Motor neuron (in vitro differentiated cells): ENCODE data around the gene SEC61B. TPM values are rescaled to one million over a fixed set of nuclear protein-coding genes. Genes with fewer than 3 reads are reported as not detected.
A peak's percentile ranks its signal among the peaks of the same experiment; 100 is the strongest.

ENCODE experiments used
- ATAC-seq, 8 experiments: fragments of 200-7000 bp; cut with Tn5 transposase; replicated peaks in 6 of 8; 2 replicates each; pipeline ENCODE4 v1.8.0; 2021; ENCODE audit warnings: mild to moderate bottlenecking in 8 of 8, moderate library complexity in 8 of 8
- H3K27ac ChIP-seq, 2 donors: fragments of 250-450 bp; sonication (Bioruptor Pico); 2 replicates each; pipeline ENCODE4 v1.9.0; 2021; ENCODE audit warnings: antibody characterized with exemption in 2 of 2, mild to moderate bottlenecking in 2 of 2, moderate library complexity in 1 of 2
- H3K4me1 ChIP-seq, 2 donors: fragments of 250-450 bp; sonication (Bioruptor Pico); replicated peaks in 1 of 2; 2 replicates each; pipeline ENCODE4 v1.6.1; 2021; ENCODE audit warnings: antibody characterized with exemption in 2 of 2, mild to moderate bottlenecking in 2 of 2, moderate library complexity in 1 of 2
- H3K4me3 ChIP-seq, 5 donors: fragments of 250-450 bp; sonication (Bioruptor Pico); 2 replicates each; pipeline ENCODE4 v1.9.0; 2021; ENCODE audit warnings: antibody characterized with exemption in 5 of 5, mild to moderate bottlenecking in 5 of 5, moderate library complexity in 4 of 5
- WGBS, 10 experiments: fragments of 450-650 bp; shearing (Covaris generic); methylation state at CpG; one replicate each; pipeline ENCODE4 v1.0.0; 2022; 5-methylcytosine and 5-hydroxymethylcytosine counted together
- in situ Hi-C, 9 experiments: fragments of 400-800 bp; cut with MboI; loops; one replicate each; pipeline ENCODE4 v1.15.0; 2021; ENCODE audit warnings: low sequenced_read_pairs in 9 of 9, low pct_unique_long_range_greater_than_20kb in 2 of 9; ENCODE audit not compliant: unreplicated experiment in 9 of 9
- total RNA-seq, 8 experiments: library from RNA; unstranded; fragments of 300-600 nt; gene quantifications; 2 replicates each; pipeline versions ENCODE4 v1.2.3 to v1.2.4, GENCODE V29; 2022

The SEC61B gene
- total RNA-seq, 8 experiments from 2014 or later = 194 to 412 (median 285) TPM

DNA sequence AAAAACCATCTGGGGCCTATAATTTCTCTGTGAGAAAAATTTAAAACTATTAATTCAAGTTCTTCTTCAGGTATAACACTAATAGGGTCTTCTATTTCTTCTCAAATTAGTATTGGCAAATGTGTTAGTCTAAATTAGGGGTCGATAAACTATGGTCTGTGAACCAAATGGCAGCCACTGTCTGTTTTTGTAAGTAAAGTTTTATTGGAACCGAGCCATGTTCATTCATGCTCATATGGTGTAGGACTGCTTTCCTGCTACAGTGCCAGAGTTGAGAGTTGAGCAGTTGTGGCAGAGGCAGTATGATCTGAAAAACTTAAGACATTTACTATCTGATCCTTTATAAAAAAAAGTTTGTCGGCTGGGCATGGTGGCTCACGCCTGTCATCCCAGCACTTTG is 29.1 kb downstream of the SEC61B start:
- 38 to 94% (median 81%) methylated on average over 1 to 4 of the region's 4 CpGs; no CpG with 5 or more reads in 1 of the 10 experiments for WGBS, 10 experiments
- no peak for ATAC-seq
- no peak overlapping the region for H3K27ac ChIP-seq
- in situ Hi-C loops = loop anchor here in 1 of 9 experiments (25.0 kb wide), 1 partner anchor 561 kb away; the partner anchor contains the start of gene NR4A3
- H3K4me3 ChIP-seq = no peak overlapping the region
- H3K4me1 ChIP-seq = no peaks in the 10 kb centered on the region

DNA sequence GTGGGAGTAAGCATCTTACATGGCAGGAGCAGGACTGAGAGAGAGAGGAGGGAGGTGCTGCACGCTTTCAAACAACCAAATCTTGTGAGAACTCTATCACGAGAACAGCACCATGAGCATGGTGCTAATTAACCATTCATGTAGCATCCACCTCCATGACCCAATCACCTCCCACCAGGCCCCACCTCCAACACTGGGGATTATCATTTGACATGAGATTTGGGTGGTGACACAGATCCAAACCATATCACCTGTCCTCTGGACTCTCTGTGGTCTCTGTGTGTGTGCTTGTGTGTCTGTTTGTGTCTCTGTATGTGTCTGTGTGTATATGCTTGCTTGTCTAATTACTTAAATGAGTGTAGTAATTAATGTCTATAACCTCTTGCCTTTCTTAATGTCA is 31.1 kb downstream of the SEC61B start:
- WGBS, 10 experiments = 81 to 100% (median 86%) methylated on average over 1 to 2 of the region's 2 CpGs; no CpG with 5 or more reads in 7 of the 10 experiments
- no peak for ATAC-seq
- Histone ChIP-seq H3K4me1 (no peaks in the 10 kb centered on the region), H3K4me3 (no peak overlapping the region), H3K27ac (no peak overlapping the region)
- in situ Hi-C loops = loop anchor here in 1 of 9 experiments (25.0 kb wide), 1 partner anchor 559 kb away; the partner anchor contains the start of gene NR4A3

DNA sequence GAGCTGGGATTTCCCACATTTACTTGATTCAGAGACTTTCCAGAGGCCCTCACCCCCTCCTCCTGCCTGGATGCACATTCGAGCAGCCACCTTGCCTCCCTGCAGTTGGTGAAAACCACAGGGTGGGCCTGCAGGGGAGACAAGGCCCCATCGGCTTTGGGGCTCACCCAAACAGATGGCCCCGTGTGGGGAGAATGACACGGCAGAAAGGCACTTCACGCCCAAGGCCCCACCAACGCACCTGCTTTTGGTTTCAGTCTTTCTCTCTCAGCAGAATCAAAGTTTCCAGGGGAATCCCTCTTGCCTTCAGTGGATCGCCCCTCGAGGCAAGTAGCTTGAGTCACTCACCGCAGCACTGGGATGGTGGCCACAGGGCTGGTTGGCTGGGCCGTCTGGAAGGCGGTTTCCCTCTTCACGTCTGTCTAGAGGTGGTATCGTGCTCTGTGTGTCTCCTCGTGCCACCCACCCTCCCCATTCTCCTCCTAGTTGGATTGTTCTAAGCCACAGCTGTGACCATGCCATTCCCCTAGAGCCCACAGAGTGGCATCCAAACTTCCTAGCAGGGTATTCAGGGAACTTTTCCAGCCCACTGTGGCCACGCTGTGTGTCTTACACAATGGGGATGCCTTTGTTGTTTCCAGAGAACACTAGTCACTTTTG is 31.8 kb downstream of the SEC61B start:
- H3K4me3 ChIP-seq = no peak overlapping the region
- in situ Hi-C loops = loop anchor here in 1 of 9 experiments (25.0 kb wide), 1 partner anchor 558 kb away; the partner anchor contains the start of gene NR4A3
- H3K4me1 ChIP-seq = no peaks in the 10 kb centered on the region
- 55 to 84% (median 78%) methylated on average over 1 to 8 of the region's 15 CpGs; no CpG with 5 or more reads in 4 of the 10 experiments for WGBS, 10 experiments
- H3K27ac ChIP-seq = no peak overlapping the region
- ATAC-seq = peak in 1 of 8 experiments; percentile 70

DNA sequence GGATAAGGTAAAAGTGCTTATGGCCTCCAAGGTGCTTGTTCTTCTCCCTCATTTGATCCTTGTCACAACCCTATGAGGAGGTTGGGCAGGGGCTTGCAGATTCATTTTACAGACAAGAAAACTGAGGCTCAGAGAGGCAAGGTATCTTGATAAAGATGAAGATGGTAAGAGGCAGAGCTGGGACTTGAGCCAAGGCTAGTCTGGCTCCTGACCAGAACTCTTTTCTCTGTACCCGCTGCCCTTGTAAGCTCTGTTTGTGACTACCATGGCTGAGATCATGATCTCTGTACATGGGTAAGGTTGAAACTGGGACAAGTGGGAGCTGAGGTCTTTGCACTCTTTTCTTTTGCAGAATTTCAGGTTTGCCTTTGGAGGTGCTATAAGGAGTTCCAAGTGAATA is 33.6 kb downstream of the SEC61B start:
- 43 to 100% (median 100%) methylated on average over 1 of the region's 1 CpG; no CpG with 5 or more reads in 7 of the 10 experiments for WGBS, 10 experiments
- in situ Hi-C loops = loop anchor here in 1 of 9 experiments (25.0 kb wide), 1 partner anchor 557 kb away; the partner anchor contains the start of gene NR4A3
- no peak overlapping the region for H3K4me3 ChIP-seq
- ATAC-seq = no peak
- no peak overlapping the region for H3K27ac ChIP-seq
- peaks cover 0 to 3% of the 10 kb centered on the region in 2 donors for H3K4me1 ChIP-seq

DNA sequence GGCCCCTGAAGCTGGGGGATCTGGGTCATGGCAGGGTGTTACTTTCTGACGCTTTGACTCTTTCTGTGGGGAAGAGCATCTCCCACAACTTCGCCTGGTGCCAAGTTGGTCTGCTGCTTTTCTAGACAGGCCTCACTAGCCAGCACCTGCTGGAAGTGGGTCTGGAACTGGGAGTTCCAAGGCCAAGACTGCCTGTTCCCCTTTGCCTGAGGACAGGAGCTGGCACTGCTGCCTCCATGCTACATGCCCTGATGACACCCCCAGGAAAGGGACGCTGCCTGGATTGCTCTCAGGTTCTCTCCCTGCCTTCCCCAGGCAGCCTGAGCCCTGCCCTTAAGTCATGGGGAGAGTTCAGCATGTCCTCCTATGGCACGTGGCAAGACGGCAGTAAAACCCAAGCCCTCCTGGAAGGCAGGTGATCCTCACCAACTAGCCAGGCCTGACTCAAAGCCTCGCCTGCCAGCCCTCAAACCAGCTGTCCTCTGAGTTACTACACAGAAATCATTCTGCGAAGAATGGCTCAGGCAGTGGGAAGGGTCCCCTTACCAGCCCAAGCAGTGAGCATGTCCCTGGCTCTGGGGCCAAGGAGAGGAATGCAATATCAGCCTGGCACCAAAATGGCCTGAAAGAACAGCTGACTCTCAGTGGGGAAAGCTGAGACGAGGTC is 35.8 kb downstream of the SEC61B start:
- in situ Hi-C loops = loop anchor here in 1 of 9 experiments (25.0 kb wide), 1 partner anchor 554 kb away; the partner anchor contains the start of gene NR4A3
- H3K4me3 ChIP-seq = no peak overlapping the region
- peaks cover 0 to 3% of the 10 kb centered on the region in 2 donors for H3K4me1 ChIP-seq
- H3K27ac ChIP-seq = no peak overlapping the region
- 80 to 100% (median 100%) methylated on average over 1 to 3 of the region's 8 CpGs; no CpG with 5 or more reads in 3 of the 10 experiments for WGBS, 10 experiments
- ATAC-seq = no peak

DNA sequence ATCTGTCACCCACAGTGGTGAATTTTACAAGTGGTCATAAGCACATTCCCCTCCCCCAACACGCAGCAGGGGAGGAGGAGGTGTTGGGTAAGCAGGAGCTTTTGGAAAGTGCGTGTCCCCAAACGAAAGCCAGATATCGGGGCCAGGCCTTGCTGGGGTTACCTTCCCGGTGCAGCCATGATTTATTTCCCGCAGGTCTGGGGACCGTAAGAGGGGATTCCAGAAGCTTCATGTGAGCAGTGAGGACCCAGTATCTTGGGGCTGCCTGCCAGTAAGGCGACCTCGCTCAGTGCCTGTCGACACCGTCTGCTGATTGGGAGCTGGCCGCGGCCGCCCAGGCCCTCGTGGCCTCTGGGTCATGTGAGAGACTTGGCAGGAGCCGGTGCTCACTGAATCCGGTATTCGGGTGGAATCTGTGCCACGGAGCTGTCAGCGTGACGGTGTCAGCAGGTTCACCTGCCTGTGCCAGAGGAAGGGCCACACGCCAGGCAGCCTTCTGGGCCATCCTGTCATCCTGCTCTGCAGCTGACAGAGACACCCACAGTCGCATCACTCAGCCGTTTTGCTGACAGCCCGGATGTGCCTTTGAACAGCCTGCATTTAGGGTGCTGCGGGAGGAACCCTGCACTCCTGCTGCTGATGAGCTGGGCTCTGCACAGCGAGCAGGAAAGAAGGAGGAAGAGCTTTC is 37.3 kb downstream of the SEC61B start:
- in situ Hi-C loops = loop anchor here in 1 of 9 experiments (25.0 kb wide), 1 partner anchor 553 kb away; the partner anchor contains the start of gene NR4A3
- WGBS, 10 experiments = 8 to 73% (median 58%) methylated on average over 1 to 14 of the region's 27 CpGs; no CpG with 5 or more reads in 2 of the 10 experiments
- H3K27ac ChIP-seq = no peak overlapping the region
- H3K4me3 ChIP-seq = no peak overlapping the region
- peak; percentile 31 to 94 (median 76) for ATAC-seq
- peaks cover 0 to 3% of the 10 kb centered on the region in 2 donors for H3K4me1 ChIP-seq

DNA sequence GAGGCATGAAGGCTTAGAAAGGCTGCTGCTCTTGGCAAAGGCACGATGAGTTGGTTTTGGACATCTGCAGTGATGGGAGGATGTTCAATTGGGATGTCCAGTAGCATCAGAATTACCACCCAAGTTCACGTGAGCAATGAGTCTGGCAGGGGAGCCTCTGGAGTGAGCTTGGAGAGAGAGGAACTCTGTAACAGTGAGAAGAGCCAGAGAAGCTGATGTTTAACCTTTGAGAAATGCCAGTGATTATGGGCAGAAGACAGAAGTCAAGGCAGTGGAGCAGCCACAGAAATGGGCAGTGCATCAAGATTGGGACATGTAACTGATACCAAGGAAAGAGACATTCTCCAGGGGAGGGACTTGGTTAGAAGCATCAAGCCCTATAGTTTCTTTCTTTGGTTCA is 39.8 kb downstream of the SEC61B start:
- WGBS, 10 experiments = 60 to 100% (median 80%) methylated on average over 1 to 2 of the region's 2 CpGs; no CpG with 5 or more reads in 3 of the 10 experiments
- H3K27ac ChIP-seq = no peak overlapping the region
- in situ Hi-C loops = loop anchor here in 1 of 9 experiments (25.0 kb wide), 1 partner anchor 550 kb away; the partner anchor contains the start of gene NR4A3
- peaks cover 0 to 3% of the 10 kb centered on the region in 2 donors for H3K4me1 ChIP-seq
- H3K4me3 ChIP-seq = no peak overlapping the region
- ATAC-seq = no peak

DNA sequence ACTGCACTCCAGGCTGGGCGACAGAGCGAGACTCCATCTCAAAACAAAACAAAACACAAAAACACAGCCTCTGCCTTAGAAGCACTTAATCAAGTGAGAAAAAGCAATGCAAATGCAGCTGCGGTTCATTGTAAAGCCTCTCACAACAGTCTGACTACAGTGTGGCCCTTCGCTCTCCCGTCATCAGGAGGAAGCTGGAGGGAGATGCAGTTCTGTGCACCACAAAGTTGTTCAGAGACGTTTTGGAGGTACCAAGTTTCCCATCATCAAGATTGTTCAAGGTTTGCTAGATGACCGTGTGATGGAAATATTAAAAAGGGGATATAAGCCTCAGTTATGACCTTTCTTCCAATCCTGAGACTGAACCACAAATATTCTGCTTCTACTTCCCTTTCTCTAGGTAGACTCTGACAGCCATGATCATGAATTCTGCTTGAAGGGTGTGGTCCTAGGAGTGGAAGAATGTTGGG is 40.9 kb downstream of the SEC61B start:
- in situ Hi-C loops = loop anchor here in 1 of 9 experiments (25.0 kb wide), 1 partner anchor 549 kb away; the partner anchor contains the start of gene NR4A3
- WGBS, 10 experiments = 50 to 100% (median 69%) methylated on average over 1 to 5 of the region's 7 CpGs; no CpG with 5 or more reads in 4 of the 10 experiments

DNA sequence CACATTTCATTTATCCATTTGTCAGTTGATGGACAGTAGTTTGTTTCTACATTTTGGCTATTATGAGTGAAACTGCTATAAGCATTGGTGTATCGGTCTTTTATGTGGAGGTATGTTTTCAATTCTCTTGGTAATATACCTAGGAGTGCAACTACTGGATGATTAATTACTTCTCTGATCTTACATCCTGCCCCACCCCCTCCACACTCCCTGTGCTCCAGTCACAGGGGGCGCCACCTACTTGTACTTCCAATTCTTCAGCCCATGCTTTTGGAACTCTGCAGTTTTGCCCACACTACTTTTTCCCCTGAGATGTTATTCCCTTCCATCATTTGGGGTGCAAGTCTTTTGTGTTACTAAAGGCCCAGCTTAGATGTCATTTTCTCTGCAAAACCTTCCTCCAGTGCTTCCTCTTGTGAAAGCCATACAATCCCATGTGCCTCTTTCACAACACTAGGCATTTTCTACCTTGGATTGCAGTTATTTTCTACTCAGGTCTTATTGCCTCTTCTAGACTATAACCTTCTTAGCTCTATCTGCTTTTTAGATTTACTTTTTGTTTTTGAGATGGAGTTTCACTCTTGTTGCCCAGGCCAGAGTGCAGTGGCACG is 42.1 kb downstream of the SEC61B start:
- no peak overlapping the region for H3K27ac ChIP-seq
- no peak for ATAC-seq
- in situ Hi-C loops = loop anchor here in 1 of 9 experiments (25.0 kb wide), 1 partner anchor 548 kb away; the partner anchor contains the start of gene NR4A3
- WGBS, 10 experiments = 38 to 100% (median 83%) methylated on average over 1 to 2 of the region's 3 CpGs; no CpG with 5 or more reads in 1 of the 10 experiments
- no peak overlapping the region for H3K4me3 ChIP-seq
- peaks cover 0 to 2% of the 10 kb centered on the region in 2 donors for H3K4me1 ChIP-seq

More for the DNA sequence above, 40.9 kb downstream of the SEC61B start:
- no peak overlapping the region for H3K27ac ChIP-seq
- ATAC-seq = no peak
- H3K4me3 ChIP-seq = no peak overlapping the region
- peaks cover 0 to 3% of the 10 kb centered on the region in 2 donors for H3K4me1 ChIP-seq

DNA sequence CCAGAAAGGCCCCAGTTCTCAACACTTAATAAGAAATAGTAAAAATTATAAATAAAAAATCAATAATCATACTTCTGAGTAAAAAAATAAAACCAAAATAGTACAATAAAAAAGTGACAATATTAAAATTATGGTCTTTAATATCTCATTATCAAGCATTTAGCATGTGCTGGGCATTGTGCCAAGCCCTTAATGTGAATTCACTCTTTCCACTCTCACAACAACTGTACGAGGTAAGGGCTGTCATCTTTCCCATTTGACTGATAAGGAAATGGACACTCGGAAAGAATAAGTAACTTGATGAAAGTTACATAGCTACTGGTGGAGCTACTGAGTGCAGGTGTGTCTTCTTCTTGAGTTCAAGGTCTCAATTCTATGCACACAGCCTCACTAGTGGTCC is 43.6 kb downstream of the SEC61B start:
- ATAC-seq = no peak
- in situ Hi-C loops = loop anchor here in 1 of 9 experiments (25.0 kb wide), 1 partner anchor 547 kb away; the partner anchor contains the start of gene NR4A3
- H3K4me3 ChIP-seq = no peak overlapping the region
- H3K4me1 ChIP-seq = no peaks in the 10 kb centered on the region
- no peak overlapping the region for H3K27ac ChIP-seq
- 50 to 100% (median 77%) methylated on average over 1 to 2 of the region's 2 CpGs; no CpG with 5 or more reads in 2 of the 10 experiments for WGBS, 10 experiments

DNA sequence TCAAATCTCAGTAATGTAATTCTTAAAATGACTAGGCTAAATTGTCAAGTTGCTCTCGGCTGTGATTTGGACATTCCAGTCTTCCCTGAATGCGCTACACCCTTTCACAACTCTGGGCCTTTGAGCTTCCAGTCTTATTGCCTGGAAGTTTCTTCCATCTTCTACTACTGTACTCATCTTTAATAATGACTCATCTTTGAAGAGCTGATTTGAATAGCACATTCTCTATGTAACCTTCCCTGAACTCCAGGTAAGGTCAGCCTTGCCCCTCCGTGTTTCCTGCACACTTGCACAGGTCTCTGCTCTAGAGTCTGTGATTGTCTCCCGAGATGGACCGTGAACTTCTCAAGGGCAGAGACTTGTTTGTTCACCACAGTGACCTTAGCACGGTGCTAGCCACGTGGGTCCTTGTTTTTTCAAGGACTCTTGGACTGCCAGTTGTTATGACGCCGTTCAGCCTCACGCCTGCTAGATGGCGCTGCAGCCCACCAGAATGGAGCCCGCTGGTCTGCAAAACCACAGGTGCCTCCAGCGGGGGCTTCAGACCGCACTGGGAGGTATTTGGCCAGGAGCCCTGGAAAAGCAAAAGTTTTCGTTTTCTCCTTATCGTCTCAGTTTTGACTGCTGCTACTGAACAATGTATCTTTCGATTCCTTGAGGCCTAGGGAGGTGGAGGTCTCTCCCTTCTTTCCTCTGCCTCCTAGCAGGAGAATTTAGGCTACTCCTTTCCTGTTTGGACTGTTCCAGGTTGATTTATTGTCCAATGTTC is 44.4 kb downstream of the SEC61B start:
- Histone ChIP-seq H3K4me1 (no peaks in the 10 kb centered on the region), H3K4me3 (no peak overlapping the region), H3K27ac (no peak overlapping the region)
- 5 to 67% (median 19%) methylated on average over 1 to 15 of the region's 17 CpGs for WGBS, 10 experiments
- peak; percentile 66 to 91 (median 77) for ATAC-seq
- in situ Hi-C loops = loop anchor here in 1 of 9 experiments (25.0 kb wide), 1 partner anchor 546 kb away; the partner anchor contains the start of gene NR4A3
